ENCODE results near the gene CPM. TPM values are rescaled to one million over a fixed set of nuclear protein-coding genes. Genes with fewer than 3 reads are reported as not detected.
A peak's percentile ranks its signal among the peaks of the same experiment; 100 is the strongest.

The CPM gene
- total RNA-seq, 4 donors from 2014 or later = 59.0 to 120 (median 79.7) TPM

DNA sequence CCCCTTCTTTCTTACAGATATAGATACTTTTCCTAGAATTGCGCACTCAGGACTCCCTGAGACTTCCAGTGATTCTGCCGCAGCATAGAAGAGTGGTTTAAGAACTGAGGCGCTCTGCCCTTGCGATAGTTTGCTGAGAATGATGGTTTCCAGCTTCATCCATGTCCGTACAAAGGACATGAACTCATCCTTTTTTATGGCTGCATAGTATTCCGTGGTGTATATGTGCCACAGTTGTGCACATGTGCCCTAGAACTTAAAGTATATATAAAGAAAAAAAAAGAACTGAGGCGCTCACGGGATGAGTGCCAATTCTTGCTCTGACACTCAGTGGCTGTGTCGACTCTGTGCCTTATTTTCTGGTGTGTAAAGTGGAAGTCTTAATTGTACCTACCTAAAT, 1.4 kb upstream of the CPM start:
- WGBS = 93% methylated on average over 9 of the region's 9 CpGs
- DNase-seq (ENCODE audit: low spot score in 2 of 2) = no peak
- H3K4me3 ChIP-seq = no peak overlapping the region
- H3K9me3 ChIP-seq = no peaks in the 10 kb centered on the region
- no peak overlapping the region for H3K27ac ChIP-seq
- TF ChIP-seq EP300 (IDR thresholded peaks at IDR 0.05) = no peak
- TF ChIP-seq, protein P1, sequence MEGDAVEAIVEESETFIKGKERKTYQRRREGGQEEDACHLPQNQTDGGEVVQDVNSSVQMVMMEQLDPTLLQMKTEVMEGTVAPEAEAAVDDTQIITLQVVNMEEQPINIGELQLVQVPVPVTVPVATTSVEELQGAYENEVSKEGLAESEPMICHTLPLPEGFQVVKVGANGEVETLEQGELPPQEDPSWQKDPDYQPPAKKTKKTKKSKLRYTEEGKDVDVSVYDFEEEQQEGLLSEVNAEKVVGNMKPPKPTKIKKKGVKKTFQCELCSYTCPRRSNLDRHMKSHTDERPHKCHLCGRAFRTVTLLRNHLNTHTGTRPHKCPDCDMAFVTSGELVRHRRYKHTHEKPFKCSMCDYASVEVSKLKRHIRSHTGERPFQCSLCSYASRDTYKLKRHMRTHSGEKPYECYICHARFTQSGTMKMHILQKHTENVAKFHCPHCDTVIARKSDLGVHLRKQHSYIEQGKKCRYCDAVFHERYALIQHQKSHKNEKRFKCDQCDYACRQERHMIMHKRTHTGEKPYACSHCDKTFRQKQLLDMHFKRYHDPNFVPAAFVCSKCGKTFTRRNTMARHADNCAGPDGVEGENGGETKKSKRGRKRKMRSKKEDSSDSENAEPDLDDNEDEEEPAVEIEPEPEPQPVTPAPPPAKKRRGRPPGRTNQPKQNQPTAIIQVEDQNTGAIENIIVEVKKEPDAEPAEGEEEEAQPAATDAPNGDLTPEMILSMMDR (IDR thresholded peaks at IDR 0.05) = no peak
- TF ChIP-seq POLR2AphosphoS5 (IDR thresholded peaks at IDR 0.05) = no peak
- no peak for TF ChIP-seq POLR2A (IDR thresholded peaks at IDR 0.05)
- H3K27me3 ChIP-seq = no peaks in the 10 kb centered on the region
- H3K4me1 ChIP-seq = peaks cover 12% of the 10 kb centered on the region
- no peaks in the 10 kb centered on the region for H3K36me3 ChIP-seq

DNA sequence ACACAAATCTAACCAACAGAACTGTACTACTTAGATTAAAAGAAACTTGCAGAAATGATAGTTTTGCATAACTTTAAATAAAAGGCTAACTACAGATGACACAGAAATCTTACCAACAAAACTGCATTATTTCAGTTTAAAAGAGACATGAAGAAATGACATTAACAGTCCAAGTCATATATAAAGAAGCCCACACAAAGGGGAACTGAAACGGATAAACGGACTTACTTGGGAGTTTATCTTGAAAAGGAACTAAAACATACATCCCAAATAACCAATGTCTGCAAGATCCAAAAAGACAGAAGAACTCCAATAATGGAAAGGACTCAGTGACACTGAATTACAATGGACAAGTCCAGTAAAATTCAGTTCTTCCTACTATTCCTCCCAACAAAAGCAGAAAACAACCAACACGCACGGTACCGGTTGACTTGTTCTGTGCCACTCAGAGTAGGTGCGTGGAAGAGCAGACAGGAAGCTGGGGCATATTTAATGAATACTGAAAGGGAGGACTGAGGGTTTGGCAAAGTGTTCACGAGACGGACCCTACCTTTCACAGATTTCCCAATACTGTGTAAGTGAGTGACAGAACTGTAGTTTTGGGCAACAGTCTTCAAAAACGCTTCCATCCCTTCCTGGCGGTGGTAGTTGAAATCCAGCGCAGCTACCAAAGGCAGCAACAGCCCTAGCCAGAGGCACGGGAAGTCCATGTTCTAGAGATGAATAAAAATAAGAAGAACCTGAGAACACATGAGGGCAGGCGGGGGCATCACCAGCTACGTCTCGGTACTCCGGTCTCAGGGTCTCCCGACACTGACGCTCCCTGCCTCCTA, 627 bp downstream of the CPM start:
- Histone ChIP-seq H3K4me1 (peaks cover 12% of the 10 kb centered on the region), H3K27me3 (no peaks in the 10 kb centered on the region), H3K36me3 (no peaks in the 10 kb centered on the region), H3K4me3 (peak overlapping the region; percentile 79), H3K27ac (peak overlapping the region; percentile 86), H3K9me3 (no peaks in the 10 kb centered on the region)
- TF ChIP-seq POLR2AphosphoS5 (IDR thresholded peaks at IDR 0.05) (no peak), EP300 (IDR thresholded peaks at IDR 0.05) (no peak), POLR2A (IDR thresholded peaks at IDR 0.05) (no peak)
- TF ChIP-seq, protein P1 (IDR thresholded peaks at IDR 0.05) = no peak
- 13% methylated on average over 18 of the region's 18 CpGs for WGBS
- no peak for DNase-seq (ENCODE audit: low spot score in 2 of 2)

DNA sequence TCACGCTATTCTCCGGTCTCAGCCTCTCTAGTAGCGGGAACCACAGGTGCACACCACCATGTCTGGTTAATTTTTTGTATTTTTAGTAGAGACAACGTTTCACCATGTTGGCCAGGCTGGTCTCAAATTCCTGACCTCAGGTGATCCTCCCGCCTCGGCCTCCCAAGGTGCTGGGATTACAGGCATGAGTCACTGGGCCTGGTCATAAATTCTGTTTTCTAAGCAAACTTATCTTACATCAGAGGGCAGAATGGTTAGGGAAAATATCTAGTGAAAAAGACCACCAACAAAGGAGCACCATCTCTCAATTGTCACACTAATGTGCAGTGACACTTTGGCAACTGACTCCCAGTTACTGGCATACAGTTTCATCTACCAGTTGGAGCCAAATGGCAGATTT, 2.8 kb downstream of the CPM start:
- H3K4me3 ChIP-seq = peak overlapping the region; percentile 79
- no peaks in the 10 kb centered on the region for H3K27me3 ChIP-seq
- TF ChIP-seq POLR2AphosphoS5 (IDR thresholded peaks at IDR 0.05) = no peak
- no peak for TF ChIP-seq POLR2A (IDR thresholded peaks at IDR 0.05)
- no peak for TF ChIP-seq EP300 (IDR thresholded peaks at IDR 0.05)
- TF ChIP-seq, protein P1 (IDR thresholded peaks at IDR 0.05) = no peak
- 85% methylated on average over 6 of the region's 6 CpGs for WGBS
- no peak overlapping the region for H3K27ac ChIP-seq
- no peak for DNase-seq (ENCODE audit: low spot score in 2 of 2)
- peaks cover 12% of the 10 kb centered on the region for H3K4me1 ChIP-seq
- no peaks in the 10 kb centered on the region for H3K9me3 ChIP-seq
- no peaks in the 10 kb centered on the region for H3K36me3 ChIP-seq

DNA sequence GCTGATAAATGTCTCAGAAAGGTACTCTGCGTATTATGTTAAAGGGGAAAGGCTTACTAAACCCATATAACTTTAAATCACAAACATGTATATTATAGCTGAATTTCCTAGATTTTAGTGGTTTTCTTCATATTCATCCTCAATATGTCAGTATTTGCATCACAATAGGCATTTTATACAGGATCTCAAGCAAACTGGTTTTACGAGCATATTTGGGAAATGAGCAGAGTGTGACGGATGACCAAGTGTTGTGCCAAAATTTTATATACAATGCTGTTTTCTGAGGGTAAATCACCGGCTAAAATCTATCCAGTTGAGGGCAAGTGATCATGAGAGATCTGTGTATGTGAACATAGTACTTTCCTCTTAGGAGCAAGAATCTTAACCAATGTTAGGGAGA, 8.4 kb downstream of the CPM start:
- no peak overlapping the region for H3K27ac ChIP-seq
- DNase-seq (ENCODE audit: low spot score in 2 of 2) = no peak
- no peaks in the 10 kb centered on the region for H3K9me3 ChIP-seq
- no peak overlapping the region for H3K4me3 ChIP-seq
- TF ChIP-seq, protein P1 (IDR thresholded peaks at IDR 0.05) = no peak
- TF ChIP-seq POLR2AphosphoS5 (IDR thresholded peaks at IDR 0.05) (no peak), POLR2A (IDR thresholded peaks at IDR 0.05) (no peak), EP300 (IDR thresholded peaks at IDR 0.05) (no peak)
- no peaks in the 10 kb centered on the region for H3K27me3 ChIP-seq
- H3K36me3 ChIP-seq = no peaks in the 10 kb centered on the region
- WGBS = 78% methylated on average over 4 of the region's 4 CpGs
- H3K4me1 ChIP-seq = no peaks in the 10 kb centered on the region

DNA sequence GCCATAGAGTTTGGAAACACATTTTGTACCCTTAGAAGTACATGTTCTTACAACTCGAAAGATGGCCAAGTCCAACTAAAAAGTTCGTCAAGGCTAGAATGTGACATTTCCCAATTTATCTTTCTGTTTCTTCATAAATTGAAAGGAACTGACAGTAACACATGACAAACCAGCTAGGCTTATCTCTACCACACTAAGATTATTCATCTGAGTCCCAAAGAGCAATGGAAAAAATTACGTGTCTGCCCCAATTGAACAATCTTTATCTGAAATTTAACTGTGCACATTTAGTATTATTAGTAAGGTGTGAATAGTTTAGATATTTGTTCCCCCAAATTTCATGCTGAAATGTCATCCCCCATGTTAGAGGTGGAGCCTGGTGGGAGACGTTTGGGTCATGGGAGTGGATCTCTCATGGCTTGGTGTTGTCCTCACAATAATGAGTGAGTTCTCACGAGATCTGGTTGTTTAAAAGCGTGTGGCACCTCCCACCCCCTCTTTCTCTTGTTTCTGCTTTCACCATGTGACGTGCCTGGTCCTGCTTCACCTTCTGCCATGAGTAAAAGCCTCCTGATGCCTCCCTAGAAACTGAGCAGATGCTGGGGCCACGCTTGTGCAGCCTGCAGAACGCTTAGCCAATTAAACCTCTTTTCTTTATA, 13.3 kb downstream of the CPM start:
- no peak overlapping the region for H3K27ac ChIP-seq
- TF ChIP-seq, protein P1 (IDR thresholded peaks at IDR 0.05) = no peak
- TF ChIP-seq POLR2AphosphoS5 (IDR thresholded peaks at IDR 0.05) (no peak), EP300 (IDR thresholded peaks at IDR 0.05) (no peak), POLR2A (IDR thresholded peaks at IDR 0.05) (no peak)
- no peaks in the 10 kb centered on the region for H3K36me3 ChIP-seq
- H3K4me1 ChIP-seq = peaks cover 6% of the 10 kb centered on the region
- no peaks in the 10 kb centered on the region for H3K9me3 ChIP-seq
- DNase-seq (ENCODE audit: low spot score in 2 of 2) = no peak
- WGBS = 82% methylated on average over 9 of the region's 9 CpGs
- H3K4me3 ChIP-seq = no peak overlapping the region
- no peaks in the 10 kb centered on the region for H3K27me3 ChIP-seq
